ENCODE data around the gene TTC29.

GRCh38 chr4:146883070-146883469, 62.6 kb downstream of the TTC29 start:
- TF ChIP-seq, protein P1, sequence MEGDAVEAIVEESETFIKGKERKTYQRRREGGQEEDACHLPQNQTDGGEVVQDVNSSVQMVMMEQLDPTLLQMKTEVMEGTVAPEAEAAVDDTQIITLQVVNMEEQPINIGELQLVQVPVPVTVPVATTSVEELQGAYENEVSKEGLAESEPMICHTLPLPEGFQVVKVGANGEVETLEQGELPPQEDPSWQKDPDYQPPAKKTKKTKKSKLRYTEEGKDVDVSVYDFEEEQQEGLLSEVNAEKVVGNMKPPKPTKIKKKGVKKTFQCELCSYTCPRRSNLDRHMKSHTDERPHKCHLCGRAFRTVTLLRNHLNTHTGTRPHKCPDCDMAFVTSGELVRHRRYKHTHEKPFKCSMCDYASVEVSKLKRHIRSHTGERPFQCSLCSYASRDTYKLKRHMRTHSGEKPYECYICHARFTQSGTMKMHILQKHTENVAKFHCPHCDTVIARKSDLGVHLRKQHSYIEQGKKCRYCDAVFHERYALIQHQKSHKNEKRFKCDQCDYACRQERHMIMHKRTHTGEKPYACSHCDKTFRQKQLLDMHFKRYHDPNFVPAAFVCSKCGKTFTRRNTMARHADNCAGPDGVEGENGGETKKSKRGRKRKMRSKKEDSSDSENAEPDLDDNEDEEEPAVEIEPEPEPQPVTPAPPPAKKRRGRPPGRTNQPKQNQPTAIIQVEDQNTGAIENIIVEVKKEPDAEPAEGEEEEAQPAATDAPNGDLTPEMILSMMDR (optimal IDR thresholded peaks at IDR 0.05 in 1 of 3, IDR thresholded peaks at IDR 0.05 in 1 of 3, conservative IDR thresholded peaks at IDR 0.05 in 1 of 3; ENCODE audit: extremely low read depth in 1 of 3, insufficient read depth in 2 of 3, low read length in 3 of 3) = no peak
- TF ChIP-seq EZH2 (IDR thresholded peaks at IDR 0.05; ENCODE audit: low read length) = no peak
